Pancreas (tissue), 10 donors: ENCODE results near the gene GRIK3. TPM values are rescaled to one million over a fixed set of nuclear protein-coding genes. Genes with fewer than 3 reads are reported as not detected.

Source experiments
- ATAC-seq, 4 donors: fragments of 200-7000 bp; cut with Tn5 transposase; one replicate each; pipeline versions ENCODE4 v1.8.0 to v1.9.1; 2020; ENCODE audit warnings: mild to moderate bottlenecking in 4 of 4, moderate library complexity in 4 of 4
- DNase-seq, 6 donors: peaks; one replicate each; pipeline ENCODE4 v3.0.0-alpha.2; 2020
- FAIRE-seq: peaks from 2 replicates; lab custom pipeline; 2012; peaks lifted over from hg19 to GRCh38; lab: Jason Lieb, UNC
- H3K27ac ChIP-seq, 4 donors: fragments of 200-600 bp; sonication (generic); 1 replicate in 3 of 4; 2 replicates in 1 of 4; pipeline versions ENCODE4 v1.5.0 to v1.8.0; 2020
- H3K27me3 ChIP-seq, 4 donors: fragments of 200-600 bp; one replicate each; pipeline ENCODE4 v1.8.0; 2021
- H3K36me3 ChIP-seq, 3 donors: fragments of 200-600 bp; sonication (generic) in 1 of 3; one replicate each; pipeline versions ENCODE4 v1.5.0 to v1.8.0; 2020 to 2021
- H3K4me1 ChIP-seq, 3 donors: fragments of 200-600 bp; one replicate each; pipeline ENCODE4 v1.8.0; 2021
- H3K4me3 ChIP-seq, 4 donors: fragments of 200-600 bp; sonication (generic) in 2 of 4; one replicate each; pipeline versions ENCODE4 v1.5.0 to v1.8.0; 2020 to 2021
- H3K9me3 ChIP-seq, 4 donors: fragments of 200-600 bp; one replicate each; pipeline ENCODE4 v1.8.0; 2021
- CTCF ChIP-seq, 4 donors: fragments of 200-600 bp; sonication (generic) in 3 of 4; IDR thresholded peaks; one replicate each; pipeline versions ENCODE4 v1.5.0 to v1.8.0; 2021; ENCODE audit warnings: antibody characterized with exemption in 4 of 4
- WGBS, 2 donors: extraction: QIAGEN DNeasy Blood & Tissue Kit; methylation state at CpG; one replicate each; pipeline ENCODE4 v1.1.7; 2013; 5-methylcytosine and 5-hydroxymethylcytosine counted together
- intact Hi-C, 3 donors: fragments of 100-400 bp; cut with DNase I; formaldehyde crosslinking; loops; one replicate each; pipeline versions ENCODE4 v1.11.1 to v1.14.2; 2022
- polyA plus RNA-seq, 2 donors: library from polyadenylated mRNA; stranded (reverse); fragments of 200-250 nt; gene quantifications; one replicate each; pipeline ENCODE4 v1.2.3, GENCODE V29; 2013
- total RNA-seq, 6 donors: library from RNA; stranded (reverse); fragmentation: NEBNext Ultra II Directional in 4 of 6; extraction: Animal tissue kit (Norgen Biotek cat#: 25700) in 4 of 6; gene quantifications; one replicate each; pipeline versions ENCODE4 v1.2.1 to v1.2.4, GENCODE V29; 2021 to 2023
- donor health status: healthy with polysubstance abuse.
- donor health status: DM: no; HTN: no; CAD: no; lungs with moderate emphysema.
- donor health status: DM: no; HTN: no; CAD: no.
- donor health status: control.
- donor health status: control.
- donor health status: Bipolar disorder and iron deficiency.
- donor health status: DM: yes; HTN: yes; CAD: no.
- donor health status: DM: no; HTN: no; CAD: no.
- donor health status: DM: no; HTN: no; CAD: no.
- donor health status: DM: yes; HTN: yes; CAD: no.

Gene GRIK3
- total and polyA plus RNA-seq, 8 donors, result 0.08 to 0.47 (median 0.23) TPM

- H3K4me3 ChIP-seq, result no peak overlapping the region
- no peak for TF ChIP-seq CTCF (IDR thresholded peaks at IDR 0.05)
- intact Hi-C loops, result no loop called here
- no peaks in the 10 kb centered on the region for H3K9me3 ChIP-seq
- no peaks in the 10 kb centered on the region for H3K4me1 ChIP-seq
- no peaks in the 10 kb centered on the region for H3K36me3 ChIP-seq
- FAIRE-seq, result no peak
- WGBS, 2 donors, result 26 to 31% methylated on average over 2 of the region's 2 CpGs
- DNase-seq, result no peak
- no peak overlapping the region for H3K27ac ChIP-seq
- no peaks in the 10 kb centered on the region for H3K27me3 ChIP-seq
- no peak for ATAC-seq
Observed at GRCh38 chr1:36822648-36823047, 211.7 kb downstream of the GRIK3 start.

- no peaks in the 10 kb centered on the region for H3K27me3 ChIP-seq
- no peak for DNase-seq
- no peaks in the 10 kb centered on the region for H3K9me3 ChIP-seq
- H3K36me3 ChIP-seq, result no peaks in the 10 kb centered on the region
- no peaks in the 10 kb centered on the region for H3K4me1 ChIP-seq
- intact Hi-C loops, result no loop called here
- no peak for FAIRE-seq
- no peak for ATAC-seq
- 50 to 61% methylated on average over 7 of the region's 7 CpGs for WGBS, 2 donors
- no peak for TF ChIP-seq CTCF (IDR thresholded peaks at IDR 0.05)
- no peak overlapping the region for H3K27ac ChIP-seq
- H3K4me3 ChIP-seq, result no peak overlapping the region
Observed at GRCh38 chr1:36821386-36821785, 212.9 kb downstream of the GRIK3 start.

- no peak for DNase-seq
- 33 to 55% methylated on average over 2 of the region's 2 CpGs for WGBS, 2 donors
- Histone ChIP-seq H3K4me1 (no peaks in the 10 kb centered on the region), H3K9me3 (no peaks in the 10 kb centered on the region), H3K27ac (no peak overlapping the region), H3K4me3 (no peak overlapping the region), H3K36me3 (no peaks in the 10 kb centered on the region), H3K27me3 (no peaks in the 10 kb centered on the region)
- FAIRE-seq, result no peak
- TF ChIP-seq CTCF (IDR thresholded peaks at IDR 0.05), result no peak
- no peak for ATAC-seq
- intact Hi-C loops, result no loop called here
Observed at GRCh38 chr1:36818771-36819170, 215.5 kb downstream of the GRIK3 start.

GRCh38 chr1:36816348-36816747, 218.0 kb downstream of the GRIK3 start:
- H3K36me3 ChIP-seq, result no peaks in the 10 kb centered on the region
- no peaks in the 10 kb centered on the region for H3K4me1 ChIP-seq
- DNase-seq, result no peak
- FAIRE-seq, result no peak
- H3K9me3 ChIP-seq, result no peaks in the 10 kb centered on the region
- intact Hi-C loops, result no loop called here
- peaks cover 0 to 7% (median 0%) of the 10 kb centered on the region in 4 donors for H3K27me3 ChIP-seq
- H3K4me3 ChIP-seq, result no peak overlapping the region
- 77 to 86% methylated on average over 2 of the region's 2 CpGs for WGBS, 2 donors
- TF ChIP-seq CTCF (IDR thresholded peaks at IDR 0.05), result no peak
- H3K27ac ChIP-seq, result no peak overlapping the region
- ATAC-seq, result no peak

GRCh38 chr1:36814774-36815173, 219.5 kb downstream of the GRIK3 start:
- intact Hi-C loops, result no loop called here
- H3K27ac ChIP-seq, result no peak overlapping the region
- no peaks in the 10 kb centered on the region for H3K4me1 ChIP-seq
- no peak for DNase-seq
- peaks cover 0 to 7% (median 0%) of the 10 kb centered on the region in 4 donors for H3K27me3 ChIP-seq
- no peak overlapping the region for H3K4me3 ChIP-seq
- 46 to 49% methylated on average over 4 of the region's 4 CpGs for WGBS, 2 donors
- no peak for ATAC-seq
- H3K9me3 ChIP-seq, result no peaks in the 10 kb centered on the region
- no peaks in the 10 kb centered on the region for H3K36me3 ChIP-seq
- no peak for TF ChIP-seq CTCF (IDR thresholded peaks at IDR 0.05)
- FAIRE-seq, result no peak
